CD4-positive, alpha-beta T cell treated with Interleukin-2 at 100 ng/mL for 4 hours (primary cell): ENCODE results near the gene CHTOP.

Experiments
- DNase-seq: peaks from one replicate; pipeline ENCODE4 v3.0.0-alpha.2; 2020; ENCODE audit warnings: low spot score

The CHTOP gene

GRCh38 chr1:153613406-153613805, 20.5 kb upstream of the CHTOP start:
- DNase-seq = no peak

- DNase-seq = no peak
Measured at GRCh38 chr1:153614189-153614900, 19.5 kb upstream of the CHTOP start.

- DNase-seq = no peak
Measured at GRCh38 chr1:153614906-153615305, 19.0 kb upstream of the CHTOP start.

- no peak for DNase-seq
Measured at GRCh38 chr1:153615406-153615805, 18.5 kb upstream of the CHTOP start.

- no peak for DNase-seq
Measured at GRCh38 chr1:153616144-153616916, 17.5 kb upstream of the CHTOP start, which contains the start of gene S100A14. Gene S100A14, minus strand, starts transcription at chr1:153616325. Its CDS starts 467 bp downstream, at chr1:153615858.

GRCh38 chr1:153616917-153617311, 17.0 kb upstream of the CHTOP start:
- DNase-seq = no peak

GRCh38 chr1:153617663-153618062, 16.2 kb upstream of the CHTOP start:
- peak; percentile 67 for DNase-seq

GRCh38 chr1:153619171-153619570, 14.7 kb upstream of the CHTOP start:
- no peak for DNase-seq

- no peak for DNase-seq
Measured at GRCh38 chr1:153623101-153623500, 10.8 kb upstream of the CHTOP start.

GRCh38 chr1:153624965-153625611, 8.8 kb upstream of the CHTOP start:
- no peak for DNase-seq

GRCh38 chr1:153626477-153626903, 7.4 kb upstream of the CHTOP start:
- no peak for DNase-seq

GRCh38 chr1:153626904-153627714, 6.8 kb upstream of the CHTOP start, which contains the start of gene S100A13:
Gene S100A13, minus strand, starts transcription at chr1:153627505. Its CDS starts 1,033 bp downstream, at chr1:153626472.
- no peak for DNase-seq

- no peak for DNase-seq
Measured at GRCh38 chr1:153627715-153628626, 5.9 kb upstream of the CHTOP start, which contains the start of gene S100A1. Gene S100A1, plus strand, starts transcription at chr1:153628434. Its CDS starts 2,088 bp downstream, at chr1:153630522.

- no peak for DNase-seq
Measured at GRCh38 chr1:153628638-153629342, 5.1 kb upstream of the CHTOP start.

- DNase-seq = no peak
Measured at GRCh38 chr1:153629343-153629665, 4.6 kb upstream of the CHTOP start.

GRCh38 chr1:153629971-153630370, 3.9 kb upstream of the CHTOP start:
- DNase-seq = no peak

GRCh38 chr1:153630384-153630783, 3.5 kb upstream of the CHTOP start:
- no peak for DNase-seq

- DNase-seq = no peak
Measured at GRCh38 chr1:153631047-153632022, 2.5 kb upstream of the CHTOP start.
